ENCODE data around the gene ASIC3. TPM values are rescaled to one million over a fixed set of nuclear protein-coding genes. Genes with fewer than 3 reads are reported as not detected.

ASIC3 gene
- total RNA-seq, 2 donors from 2014 or later: 2.5 to 3.0 TPM

DNA sequence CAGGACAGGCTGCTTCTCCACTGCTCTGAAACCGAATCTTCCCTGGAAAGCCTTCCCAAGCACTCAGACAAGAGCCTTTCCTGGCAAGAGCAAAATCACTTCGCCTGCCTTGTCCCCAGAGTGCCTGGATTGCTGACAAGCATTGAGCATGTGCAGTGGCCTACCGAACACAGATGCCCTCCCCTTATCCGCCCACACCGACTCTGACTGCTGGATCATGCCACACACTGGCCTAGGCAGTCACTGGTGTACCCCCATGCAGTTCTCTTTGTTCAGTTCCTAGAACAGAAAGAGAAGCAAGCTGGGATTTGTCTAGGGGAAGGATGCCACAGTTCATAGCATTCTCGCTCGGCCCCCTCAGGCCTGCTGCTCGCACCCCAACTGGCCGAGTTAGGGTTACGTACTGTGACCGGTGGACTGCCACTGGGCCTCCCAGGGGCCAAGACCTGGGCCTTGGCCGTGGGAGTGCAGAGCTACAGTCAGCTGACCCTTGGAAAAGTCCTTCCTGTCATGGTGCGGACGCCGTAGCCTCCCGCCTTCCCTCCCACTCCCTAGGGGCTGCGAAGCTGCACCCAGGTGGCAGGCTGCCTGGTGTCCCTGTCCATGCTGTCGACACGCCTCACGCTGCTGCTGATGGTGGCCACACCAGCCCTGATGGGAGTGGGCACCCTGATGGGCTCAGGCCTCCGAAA, 13.2 kb upstream of the ASIC3 start:
- Mint-ChIP-seq H3K27me3 (ENCODE audit: insufficient read depth) (no peaks in the 10 kb centered on the region), H3K4me3 (no peak overlapping the region), H3K9me3 (no peaks in the 10 kb centered on the region), H3K36me3 (ENCODE audit: low read depth) (peaks cover 8% of the 10 kb centered on the region), H3K27ac (no peak overlapping the region), H3K4me1 (peaks cover 3% of the 10 kb centered on the region)
- H3K9me3 ChIP-seq (ENCODE audit: control insufficient read depth, low read length): no peaks in the 10 kb centered on the region
- TF ChIP-seq, protein P1, sequence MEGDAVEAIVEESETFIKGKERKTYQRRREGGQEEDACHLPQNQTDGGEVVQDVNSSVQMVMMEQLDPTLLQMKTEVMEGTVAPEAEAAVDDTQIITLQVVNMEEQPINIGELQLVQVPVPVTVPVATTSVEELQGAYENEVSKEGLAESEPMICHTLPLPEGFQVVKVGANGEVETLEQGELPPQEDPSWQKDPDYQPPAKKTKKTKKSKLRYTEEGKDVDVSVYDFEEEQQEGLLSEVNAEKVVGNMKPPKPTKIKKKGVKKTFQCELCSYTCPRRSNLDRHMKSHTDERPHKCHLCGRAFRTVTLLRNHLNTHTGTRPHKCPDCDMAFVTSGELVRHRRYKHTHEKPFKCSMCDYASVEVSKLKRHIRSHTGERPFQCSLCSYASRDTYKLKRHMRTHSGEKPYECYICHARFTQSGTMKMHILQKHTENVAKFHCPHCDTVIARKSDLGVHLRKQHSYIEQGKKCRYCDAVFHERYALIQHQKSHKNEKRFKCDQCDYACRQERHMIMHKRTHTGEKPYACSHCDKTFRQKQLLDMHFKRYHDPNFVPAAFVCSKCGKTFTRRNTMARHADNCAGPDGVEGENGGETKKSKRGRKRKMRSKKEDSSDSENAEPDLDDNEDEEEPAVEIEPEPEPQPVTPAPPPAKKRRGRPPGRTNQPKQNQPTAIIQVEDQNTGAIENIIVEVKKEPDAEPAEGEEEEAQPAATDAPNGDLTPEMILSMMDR (conservative IDR thresholded peaks at IDR 0.05): no peak
- H3K4me3 ChIP-seq (ENCODE audit: low read length): no peak overlapping the region
- peaks cover 6% of the 10 kb centered on the region for H3K4me1 ChIP-seq (ENCODE audit: control insufficient read depth, insufficient read depth, low read length)
- no peak overlapping the region for H3K27ac ChIP-seq (ENCODE audit: low read depth, low read length)
- peaks cover 10% of the 10 kb centered on the region for H3K36me3 ChIP-seq (ENCODE audit: control insufficient read depth, insufficient read depth, low read length)
- 88 to 90% methylated on average over 12 to 21 of the region's 21 CpGs for WGBS, 2 experiments (ENCODE audit: insufficient coverage in 1 of 2, insufficient read length in 1 of 2)
- no peak for DNase-seq
- H3K27me3 ChIP-seq (ENCODE audit: control insufficient read depth, insufficient read depth, low read length, poor library complexity, severe bottlenecking): no peaks in the 10 kb centered on the region
- no peak overlapping the region for H3K9ac ChIP-seq (ENCODE audit: extremely low read depth, low read length, poor library complexity, severe bottlenecking)

DNA sequence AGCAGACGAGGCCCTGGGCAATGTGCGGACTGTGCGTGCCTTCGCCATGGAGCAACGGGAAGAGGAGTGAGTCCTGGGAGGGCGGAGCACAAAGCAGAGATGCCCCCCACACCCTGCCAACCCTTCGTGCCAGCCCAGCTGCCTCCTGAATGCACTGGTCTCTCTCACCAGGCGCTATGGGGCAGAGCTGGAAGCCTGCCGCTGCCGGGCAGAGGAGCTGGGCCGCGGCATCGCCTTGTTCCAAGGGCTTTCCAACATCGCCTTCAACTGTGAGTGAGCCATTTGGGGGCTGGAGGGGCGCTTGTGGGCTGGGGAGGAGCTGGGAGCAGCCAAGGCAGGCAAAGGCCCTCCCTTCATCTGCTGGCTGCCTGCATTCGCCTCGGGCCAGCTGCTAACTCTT, 12.4 kb upstream of the ASIC3 start:
- H3K36me3 Mint-ChIP-seq (ENCODE audit: low read depth): peaks cover 8% of the 10 kb centered on the region
- peaks cover 6% of the 10 kb centered on the region for H3K4me1 ChIP-seq (ENCODE audit: control insufficient read depth, insufficient read depth, low read length)
- TF ChIP-seq, protein P1 (conservative IDR thresholded peaks at IDR 0.05): no peak
- peaks cover 10% of the 10 kb centered on the region for H3K36me3 ChIP-seq (ENCODE audit: control insufficient read depth, insufficient read depth, low read length)
- H3K9me3 Mint-ChIP-seq: no peaks in the 10 kb centered on the region
- H3K27ac Mint-ChIP-seq: no peak overlapping the region
- no peaks in the 10 kb centered on the region for H3K27me3 Mint-ChIP-seq (ENCODE audit: insufficient read depth)
- WGBS, 2 experiments (ENCODE audit: insufficient coverage in 1 of 2, insufficient read length in 1 of 2): 94 to 100% methylated on average over 8 to 17 of the region's 17 CpGs
- peaks cover 3% of the 10 kb centered on the region for H3K4me1 Mint-ChIP-seq
- no peaks in the 10 kb centered on the region for H3K27me3 ChIP-seq (ENCODE audit: control insufficient read depth, insufficient read depth, low read length, poor library complexity, severe bottlenecking)
- H3K4me3 ChIP-seq (ENCODE audit: low read length): no peak overlapping the region
- no peak overlapping the region for H3K9ac ChIP-seq (ENCODE audit: extremely low read depth, low read length, poor library complexity, severe bottlenecking)
- no peak for DNase-seq
- H3K9me3 ChIP-seq (ENCODE audit: control insufficient read depth, low read length): no peaks in the 10 kb centered on the region
- no peak overlapping the region for H3K4me3 Mint-ChIP-seq
- H3K27ac ChIP-seq (ENCODE audit: low read depth, low read length): no peak overlapping the region

DNA sequence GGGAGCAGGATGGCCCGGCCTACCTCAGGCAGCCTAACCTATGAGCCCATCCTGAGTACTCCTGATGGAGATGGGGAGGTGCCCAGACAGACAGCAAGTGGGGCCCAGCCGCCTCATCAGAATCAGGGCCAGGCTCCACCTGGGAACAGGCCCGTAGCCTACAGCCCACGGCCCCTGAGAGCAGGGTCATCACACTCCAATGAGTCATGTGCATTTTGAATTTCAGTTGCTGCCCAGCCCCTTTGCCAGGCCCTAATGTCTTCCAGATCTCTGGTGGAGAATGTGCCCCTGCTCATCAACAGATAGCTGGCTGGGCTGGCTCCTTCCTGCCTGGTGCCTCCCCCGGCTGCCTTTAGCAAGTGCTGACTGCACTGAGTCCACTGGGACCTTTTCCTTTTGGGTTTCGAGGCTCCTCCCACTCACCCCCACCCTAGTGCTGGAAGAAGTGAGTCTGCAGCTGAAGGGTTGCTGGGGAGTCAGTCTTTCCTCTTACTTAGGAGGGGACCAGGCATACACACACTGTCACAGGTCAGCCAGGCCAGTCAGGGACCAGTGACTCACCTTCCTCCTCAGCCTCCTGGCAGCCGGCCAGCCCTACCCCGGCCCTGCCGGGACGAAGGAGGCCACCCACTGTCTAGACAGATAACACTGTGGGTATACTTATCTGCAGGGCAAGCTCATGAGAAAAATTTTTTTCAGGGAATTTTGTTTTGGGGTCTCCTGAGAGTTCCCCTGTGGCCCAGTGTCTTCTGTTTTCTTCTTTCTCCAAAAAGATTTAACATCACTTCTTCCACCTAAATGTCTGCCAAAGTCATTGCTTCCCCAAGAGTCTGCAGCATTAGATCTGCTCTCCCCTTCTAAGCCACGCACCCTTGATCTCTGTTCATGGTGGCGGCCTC, 9.1 kb upstream of the ASIC3 start:
- H3K27ac ChIP-seq (ENCODE audit: low read depth, low read length): no peak overlapping the region
- no peak overlapping the region for H3K4me3 Mint-ChIP-seq
- H3K9me3 Mint-ChIP-seq: no peaks in the 10 kb centered on the region
- H3K27me3 ChIP-seq (ENCODE audit: control insufficient read depth, insufficient read depth, low read length, poor library complexity, severe bottlenecking): no peaks in the 10 kb centered on the region
- peaks cover 6% of the 10 kb centered on the region for H3K36me3 ChIP-seq (ENCODE audit: control insufficient read depth, insufficient read depth, low read length)
- peaks cover 6% of the 10 kb centered on the region for H3K4me1 ChIP-seq (ENCODE audit: control insufficient read depth, insufficient read depth, low read length)
- 73% methylated on average over 6 to 11 of the region's 12 CpGs for WGBS, 2 experiments (ENCODE audit: insufficient coverage in 1 of 2, insufficient read length in 1 of 2)
- H3K4me3 ChIP-seq (ENCODE audit: low read length): no peak overlapping the region
- H3K27ac Mint-ChIP-seq: peak overlapping the region; percentile 16
- peak; percentile 66 for DNase-seq
- no peaks in the 10 kb centered on the region for H3K27me3 Mint-ChIP-seq (ENCODE audit: insufficient read depth)
- TF ChIP-seq, protein P1 (conservative IDR thresholded peaks at IDR 0.05): no peak
- peaks cover 13% of the 10 kb centered on the region for H3K36me3 Mint-ChIP-seq (ENCODE audit: low read depth)
- H3K9me3 ChIP-seq (ENCODE audit: control insufficient read depth, low read length): no peaks in the 10 kb centered on the region
- no peak overlapping the region for H3K9ac ChIP-seq (ENCODE audit: extremely low read depth, low read length, poor library complexity, severe bottlenecking)
- H3K4me1 Mint-ChIP-seq: peaks cover 3% of the 10 kb centered on the region

All from endodermal cell (in vitro differentiated cells).